Tibial nerve (tissue), 3 donors: ENCODE data around the gene CCDC7.

Experiments
- POLR2A ChIP-seq, 2 donors: fragments of 450-650 bp; IDR thresholded peaks; one replicate each; pipeline ENCODE4 v1.6.1; 2017; ENCODE audit warnings: antibody characterized with exemption in 2 of 2, mild to moderate bottlenecking in 2 of 2, moderate library complexity in 2 of 2
- TF ChIP-seq, protein P1 (sequence below), 5 experiments: fragments of 200-600 bp in 3 of 5; fragments of 450-650 bp in 2 of 5; sonication (generic) in 3 of 5; IDR thresholded peaks; one replicate each; pipeline ENCODE4 v1.5.1; 2016 to 2019; ENCODE audit warnings: antibody characterized with exemption in 5 of 5, mild to moderate bottlenecking in 3 of 5, moderate library complexity in 2 of 5

DNA sequence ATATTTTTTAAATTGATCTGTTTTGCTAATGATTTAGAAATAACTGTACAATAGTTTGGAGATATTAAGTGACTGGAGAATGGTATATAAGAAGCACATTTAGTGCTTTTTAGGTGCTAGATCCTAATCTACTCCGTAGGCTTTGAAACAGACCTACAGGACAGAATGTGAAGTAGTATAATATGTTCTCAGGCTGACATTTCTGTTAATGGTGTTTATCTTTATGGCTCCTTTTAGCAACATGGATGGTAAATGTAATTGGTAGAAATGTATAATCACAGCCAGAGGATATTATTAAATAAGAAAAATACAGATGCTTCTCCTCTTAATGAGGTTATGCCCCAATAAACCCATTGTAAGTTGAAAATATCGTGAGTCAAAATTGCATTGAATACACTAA, 30.6 kb upstream of the CCDC7 start:
- TF ChIP-seq, protein P1, sequence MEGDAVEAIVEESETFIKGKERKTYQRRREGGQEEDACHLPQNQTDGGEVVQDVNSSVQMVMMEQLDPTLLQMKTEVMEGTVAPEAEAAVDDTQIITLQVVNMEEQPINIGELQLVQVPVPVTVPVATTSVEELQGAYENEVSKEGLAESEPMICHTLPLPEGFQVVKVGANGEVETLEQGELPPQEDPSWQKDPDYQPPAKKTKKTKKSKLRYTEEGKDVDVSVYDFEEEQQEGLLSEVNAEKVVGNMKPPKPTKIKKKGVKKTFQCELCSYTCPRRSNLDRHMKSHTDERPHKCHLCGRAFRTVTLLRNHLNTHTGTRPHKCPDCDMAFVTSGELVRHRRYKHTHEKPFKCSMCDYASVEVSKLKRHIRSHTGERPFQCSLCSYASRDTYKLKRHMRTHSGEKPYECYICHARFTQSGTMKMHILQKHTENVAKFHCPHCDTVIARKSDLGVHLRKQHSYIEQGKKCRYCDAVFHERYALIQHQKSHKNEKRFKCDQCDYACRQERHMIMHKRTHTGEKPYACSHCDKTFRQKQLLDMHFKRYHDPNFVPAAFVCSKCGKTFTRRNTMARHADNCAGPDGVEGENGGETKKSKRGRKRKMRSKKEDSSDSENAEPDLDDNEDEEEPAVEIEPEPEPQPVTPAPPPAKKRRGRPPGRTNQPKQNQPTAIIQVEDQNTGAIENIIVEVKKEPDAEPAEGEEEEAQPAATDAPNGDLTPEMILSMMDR (IDR thresholded peaks at IDR 0.05): no peak
- no peak for TF ChIP-seq POLR2A (IDR thresholded peaks at IDR 0.05)
